Measurements from ENCODE around the gene PFDN1.

- no peak for TF ChIP-seq POLR2AphosphoS5 (IDR thresholded peaks at IDR 0.05)
- TF ChIP-seq POLR2A (IDR thresholded peaks at IDR 0.05) = no peak
- TF ChIP-seq CTCF (IDR thresholded peaks at IDR 0.05) = no peak
- TF ChIP-seq EP300 (IDR thresholded peaks at IDR 0.05) = no peak
Observed at GRCh38 chr5:140240987-140241706, 61.8 kb downstream of the PFDN1 start.

Measured in suprapubic skin (tissue), 4 donors.